Neuronal stem cell (in vitro differentiated cells): ENCODE results near the gene SFXN4.

Source experiments
- DNase-seq: peaks from one replicate; pipeline ENCODE4 v3.0.0-alpha.2; 2013; ENCODE audit warnings: low spot score
- H2AFZ ChIP-seq: one replicate; pipeline ENCODE4 v1.6.1; 2013; ENCODE audit warnings: mild to moderate bottlenecking, low read length, inconsistent platforms
- H2AK5ac ChIP-seq: 2 replicates; pipeline ENCODE4 v1.6.1; 2013; ENCODE audit warnings: low read depth, mild to moderate bottlenecking, inconsistent platforms, low read length, moderate library complexity, mixed read lengths
- H2BK120ac ChIP-seq: 2 replicates; pipeline ENCODE4 v1.6.1; 2013; ENCODE audit warnings: low read depth, mild to moderate bottlenecking, inconsistent platforms, low read length, moderate library complexity, mixed read lengths
- H2BK12ac ChIP-seq: one replicate; pipeline ENCODE4 v1.6.1; 2013; ENCODE audit warnings: low read length, inconsistent platforms
- H2BK15ac ChIP-seq: 2 replicates; pipeline ENCODE4 v1.6.1; 2013; ENCODE audit warnings: mild to moderate bottlenecking, low read length, inconsistent platforms, mixed read lengths
- H2BK5ac ChIP-seq: one replicate; pipeline ENCODE4 v1.6.1; 2013; ENCODE audit warnings: inconsistent platforms, mild to moderate bottlenecking, low read length, moderate library complexity
- H3K14ac ChIP-seq: one replicate; pipeline ENCODE4 v1.6.1; 2013; ENCODE audit warnings: low read length, inconsistent platforms
- H3K18ac ChIP-seq: 2 replicates; pipeline ENCODE4 v1.6.1; 2013; ENCODE audit warnings: low read length, inconsistent platforms
- H3K23ac ChIP-seq: 2 replicates; pipeline ENCODE4 v1.6.1; 2013; ENCODE audit warnings: low read depth, mild to moderate bottlenecking, mixed read lengths, low read length, inconsistent platforms; ENCODE audit not compliant: poor library complexity
- H3K27ac ChIP-seq: replicated peaks from 3 replicates; pipeline ENCODE4 v1.5.1; 2013; ENCODE audit warnings: low read length, inconsistent platforms
- H3K27me3 ChIP-seq, 3 experiments: 2 replicates each; pipeline ENCODE4 v1.6.1; 2013; ENCODE audit warnings: low read length in 3 of 3, mild to moderate bottlenecking in 2 of 3, inconsistent platforms in 1 of 3, low read depth in 1 of 3, mixed read lengths in 1 of 3, moderate library complexity in 1 of 3; ENCODE audit not compliant: control insufficient read depth in 3 of 3, insufficient read depth in 3 of 3
- H3K36me3 ChIP-seq, 2 donors: replicated peaks in 1 of 2; 2 replicates each; pipeline ENCODE4 v1.6.1; 2013; ENCODE audit warnings: low read length in 2 of 2; ENCODE audit not compliant: control insufficient read depth in 2 of 2, insufficient read depth in 2 of 2
- H3K4ac ChIP-seq: 2 replicates; pipeline ENCODE4 v1.6.1; 2013; ENCODE audit warnings: inconsistent platforms, mild to moderate bottlenecking, low read length, moderate library complexity
- H3K4me1 ChIP-seq, 2 donors: 1 replicate in 1 of 2; 2 replicates in 1 of 2; pipeline ENCODE4 v1.6.1; 2013; ENCODE audit warnings: low read length in 2 of 2, low read depth in 1 of 2; ENCODE audit not compliant: control insufficient read depth in 2 of 2, insufficient read depth in 1 of 2
- H3K4me2 ChIP-seq: one replicate; pipeline ENCODE4 v1.6.1; 2013; ENCODE audit warnings: mild to moderate bottlenecking, low read length, inconsistent platforms; ENCODE audit not compliant: insufficient read depth, poor library complexity, severe bottlenecking
- H3K4me3 ChIP-seq, 2 donors: 2 replicates each; pipeline ENCODE4 v1.5.1; 2013; ENCODE audit warnings: low read length in 2 of 2, mild to moderate bottlenecking in 2 of 2, inconsistent platforms in 1 of 2, moderate library complexity in 1 of 2
- H3K79me1 ChIP-seq: one replicate; pipeline ENCODE4 v1.6.1; 2013; ENCODE audit warnings: low read depth, mild to moderate bottlenecking, inconsistent platforms, low read length, moderate library complexity
- H3K9ac ChIP-seq: one replicate; pipeline ENCODE4 v1.6.1; 2013; ENCODE audit warnings: mild to moderate bottlenecking, low read depth, low read length, inconsistent platforms; ENCODE audit not compliant: poor library complexity
- H3K9me3 ChIP-seq, 2 donors: replicated peaks in 1 of 2; 2 replicates each; pipeline versions ENCODE3 to v1.6.1; 2013; ENCODE audit warnings: low read length in 2 of 2, mild to moderate bottlenecking in 2 of 2, inconsistent platforms in 1 of 2, low read depth in 1 of 2, mixed read lengths in 1 of 2, moderate library complexity in 1 of 2; ENCODE audit not compliant: control insufficient read depth in 2 of 2, insufficient read depth in 1 of 2
- H4K8ac ChIP-seq: one replicate; pipeline ENCODE4 v1.6.1; 2013; ENCODE audit warnings: low read depth, mild to moderate bottlenecking, inconsistent platforms, low read length, moderate library complexity
- H4K91ac ChIP-seq: one replicate; pipeline ENCODE4 v1.6.1; 2013; ENCODE audit warnings: low read length, low read depth, mild to moderate bottlenecking, inconsistent platforms; ENCODE audit not compliant: poor library complexity
- WGBS, 2 donors: extraction: QIAGEN DNeasy Blood & Tissue Kit; methylation state at CpG; one replicate each; pipeline ENCODE4 v1.1.7; 2013; ENCODE audit warnings: missing lambda C conversion rate in 2 of 2, mixed read lengths in 1 of 2; ENCODE audit not compliant: insufficient read length in 2 of 2, insufficient replicate concordance in 1 of 2; ENCODE audit errors: extremely low coverage in 2 of 2; 5-methylcytosine and 5-hydroxymethylcytosine counted together

The SFXN4 gene

GRCh38 chr10:119198438-119198837 lies 32.9 kb upstream of the SFXN4 start:
- H2BK5ac ChIP-seq = no peak overlapping the region
- no CpG with 5 or more reads among the region's 7 CpGs for WGBS, 2 donors
- H2BK15ac ChIP-seq = no peak overlapping the region
- H2BK12ac ChIP-seq = no peak overlapping the region
- no peak overlapping the region for H3K27ac ChIP-seq
- peaks cover 0 to 10% (median 0%) of the 10 kb centered on the region in 3 experiments for H3K27me3 ChIP-seq
- H2AFZ ChIP-seq = no peak overlapping the region
- DNase-seq = no peak
- H3K9ac ChIP-seq = no peak overlapping the region
- H4K91ac ChIP-seq = no peak overlapping the region
- no peak overlapping the region for H2AK5ac ChIP-seq
- H3K23ac ChIP-seq = no peak overlapping the region
- H3K4me2 ChIP-seq = no peak overlapping the region
- H3K18ac ChIP-seq = no peak overlapping the region
- H3K4me1 ChIP-seq = peaks cover 8 to 10% of the 10 kb centered on the region in 2 donors
- no peak overlapping the region for H2BK120ac ChIP-seq
- H3K14ac ChIP-seq = no peak overlapping the region
- no peaks in the 10 kb centered on the region for H3K36me3 ChIP-seq
- no peak overlapping the region for H4K8ac ChIP-seq
- no peaks in the 10 kb centered on the region for H3K79me1 ChIP-seq
- no peaks in the 10 kb centered on the region for H3K9me3 ChIP-seq
- H3K4me3 ChIP-seq = no peak overlapping the region
- no peak overlapping the region for H3K4ac ChIP-seq

- no CpG with 5 or more reads among the region's 4 CpGs for WGBS, 2 donors
These were observed 32.4 kb upstream of the SFXN4 start for GRCh38 chr10:119197921-119198320.

GRCh38 chr10:119191881-119192280 lies 26.4 kb upstream of the SFXN4 start:
- Histone ChIP-seq H3K4me1 (peaks cover 0 to 4% of the 10 kb centered on the region in 2 donors), H3K23ac (no peak overlapping the region), H2BK15ac (no peak overlapping the region), H3K9ac (no peak overlapping the region), H2BK12ac (no peak overlapping the region), H3K18ac (no peak overlapping the region), H3K4me3 (no peak overlapping the region), H3K9me3 (no peaks in the 10 kb centered on the region), H3K4me2 (no peak overlapping the region), H3K27me3 (peaks cover 0 to 10% (median 0%) of the 10 kb centered on the region in 3 experiments), H2AK5ac (no peak overlapping the region), H2AFZ (no peak overlapping the region), H3K14ac (no peak overlapping the region), H2BK5ac (no peak overlapping the region), H3K27ac (no peak overlapping the region), H3K36me3 (no peaks in the 10 kb centered on the region), H4K91ac (no peak overlapping the region), H3K79me1 (no peaks in the 10 kb centered on the region), H2BK120ac (no peak overlapping the region), H4K8ac (no peak overlapping the region), H3K4ac (no peak overlapping the region)
- no peak for DNase-seq
- WGBS, 2 donors = no CpG with 5 or more reads among the region's 4 CpGs

More at GRCh38 chr10:119197921-119198320, 32.4 kb upstream of the SFXN4 start:
- Histone ChIP-seq H3K9me3 (no peaks in the 10 kb centered on the region), H3K14ac (no peak overlapping the region), H2BK5ac (no peak overlapping the region), H4K91ac (no peak overlapping the region), H2AFZ (no peak overlapping the region), H3K18ac (no peak overlapping the region), H3K79me1 (no peaks in the 10 kb centered on the region), H3K4me1 (peaks cover 3 to 7% of the 10 kb centered on the region in 2 donors), H3K36me3 (no peaks in the 10 kb centered on the region), H3K9ac (no peak overlapping the region), H3K4ac (no peak overlapping the region), H2AK5ac (no peak overlapping the region), H3K23ac (no peak overlapping the region), H2BK15ac (no peak overlapping the region), H2BK120ac (no peak overlapping the region), H4K8ac (no peak overlapping the region), H3K27ac (no peak overlapping the region), H3K4me2 (no peak overlapping the region), H3K4me3 (no peak overlapping the region), H3K27me3 (peaks cover 0 to 13% (median 0%) of the 10 kb centered on the region in 3 experiments), H2BK12ac (no peak overlapping the region)
- DNase-seq = no peak

GRCh38 chr10:119190954-119191785 lies 25.7 kb upstream of the SFXN4 start:
- Histone ChIP-seq H3K27ac (no peak overlapping the region), H3K18ac (no peak overlapping the region), H3K9ac (no peak overlapping the region), H3K4ac (no peak overlapping the region), H4K8ac (no peak overlapping the region), H3K36me3 (no peaks in the 10 kb centered on the region), H3K14ac (no peak overlapping the region), H3K4me1 (peaks cover 0 to 4% of the 10 kb centered on the region in 2 donors), H3K9me3 (no peaks in the 10 kb centered on the region), H2AK5ac (no peak overlapping the region), H2BK5ac (no peak overlapping the region), H2BK120ac (no peak overlapping the region), H3K4me3 (no peak overlapping the region), H2AFZ (no peak overlapping the region), H3K4me2 (no peak overlapping the region), H2BK15ac (no peak overlapping the region), H3K23ac (no peak overlapping the region), H4K91ac (no peak overlapping the region), H3K79me1 (no peaks in the 10 kb centered on the region), H2BK12ac (no peak overlapping the region), H3K27me3 (peaks cover 0 to 10% (median 0%) of the 10 kb centered on the region in 3 experiments)
- no peak for DNase-seq
- WGBS, 2 donors = no CpG with 5 or more reads among the region's 5 CpGs
